Heart left ventricle (tissue), 16 donors: ENCODE data around the gene FNIP1. TPM values are rescaled to one million over a fixed set of nuclear protein-coding genes. Genes with fewer than 3 reads are reported as not detected.

ENCODE experiments used
- ATAC-seq, 4 donors: fragments of 200-7000 bp; cut with Tn5 transposase; one replicate each; pipeline ENCODE4 v1.9.1; 2020 to 2022; ENCODE audit warnings: moderate library complexity in 4 of 4, mild to moderate bottlenecking in 3 of 4, moderate number of reproducible peaks in 1 of 4
- DNase-seq, 5 donors: peaks; one replicate each; pipeline ENCODE4 v3.0.0-alpha.2; 2020
- H3K27ac ChIP-seq, 12 donors: fragments of 200-600 bp; sonication (generic) in 4 of 12; one replicate each; pipeline versions ENCODE4 v1.5.0 to v1.8.0; 2016 to 2022; ENCODE audit warnings: mild to moderate bottlenecking in 2 of 12
- H3K27me3 ChIP-seq, 9 donors: fragments of 200-600 bp; sonication (generic) in 2 of 9; one replicate each; pipeline versions ENCODE4 v1.5.1 to v1.8.0; 2016 to 2022; ENCODE audit warnings: mild to moderate bottlenecking in 3 of 9
- H3K36me3 ChIP-seq, 9 donors: fragments of 200-600 bp; sonication (generic) in 2 of 9; one replicate each; pipeline versions ENCODE4 v1.5.0 to v1.8.0; 2018 to 2022; ENCODE audit warnings: mild to moderate bottlenecking in 2 of 9
- H3K4me1 ChIP-seq, 12 donors: fragments of 200-600 bp; sonication (generic) in 4 of 12; one replicate each; pipeline versions ENCODE4 v1.5.0 to v1.8.0; 2016 to 2022; ENCODE audit warnings: mild to moderate bottlenecking in 3 of 12
- H3K4me3 ChIP-seq, 12 donors: fragments of 200-600 bp; sonication (generic) in 4 of 12; one replicate each; pipeline versions ENCODE4 v1.5.0 to v1.8.0; 2017 to 2022; ENCODE audit warnings: mild to moderate bottlenecking in 9 of 12, moderate library complexity in 4 of 12
- H3K9me3 ChIP-seq, 12 donors: fragments of 200-600 bp; sonication (generic) in 4 of 12; one replicate each; pipeline versions ENCODE4 v1.5.0 to v1.8.0; 2016 to 2022; ENCODE audit warnings: mild to moderate bottlenecking in 1 of 12
- CTCF ChIP-seq, 12 donors: fragments of 200-600 bp; sonication (generic) in 4 of 12; IDR thresholded peaks; one replicate each; pipeline versions ENCODE4 v1.5.0 to v1.8.0; 2018 to 2022; ENCODE audit warnings: antibody characterized with exemption in 12 of 12, mild to moderate bottlenecking in 5 of 12
- POLR2A ChIP-seq, 2 donors: fragments of 450-650 bp; IDR thresholded peaks; one replicate each; pipeline ENCODE4 v1.6.1; 2017; ENCODE audit warnings: antibody characterized with exemption in 2 of 2, mild to moderate bottlenecking in 2 of 2, moderate library complexity in 2 of 2
- WGBS, 4 donors: extraction: QIAGEN DNeasy Blood & Tissue Kit in 2 of 4; methylation state at CpG; one replicate each; pipeline versions ENCODE4 v1.1.5 to v1.1.7; 2013 to 2018; 5-methylcytosine and 5-hydroxymethylcytosine counted together
- intact Hi-C, 10 donors: fragments of 100-400 bp; cut with DNase I; formaldehyde crosslinking; loops; one replicate each; pipeline versions ENCODE4 v1.11.1 to v1.14.2; 2022
- polyA plus RNA-seq, 2 donors: library from polyadenylated mRNA; stranded (reverse); fragments of 200-250 nt; gene quantifications; one replicate each; pipeline ENCODE4 v1.2.3, GENCODE V29; 2013
- total RNA-seq, 9 donors: library from RNA; depleted of rRNA in 2 of 9; stranded (reverse); fragments of >200 nt in 2 of 9; fragmentation: NEBNext Ultra II Directional in 3 of 9; extraction: Animal tissue kit (Norgen Biotek cat#: 25700) in 3 of 9; gene quantifications; one replicate each; pipeline versions ENCODE4 v1.1.0 to v1.2.4, GENCODE V29; 2016 to 2023
- donor health status: ischemic (EF 13 %, LVEDD 7.1; RV severe dilation, severe dysfunction).
- donor health status: healthy with polysubstance abuse.
- donor health status: DM: no; HTN: yes; CAD: no.
- donor health status: DM: no; HTN: no; CAD: no.
- donor health status: ischemic (EF 25% LVEDD 6.9; RV normal size, moderate dysfunction).
- donor health status: ischemic (EF 25% LVEDD 5.7; RV mildly dilated, moderate dysfunction).
- donor health status: healthy.
- donor health status: DM: yes; HTN: yes; CAD: no.
- donor health status: ischemic (EF 35%, LVEDD 5.7; RV mildly dilated, moderate dysfunction).
- donor health status: nonischemic (EF 11% LVEDD 7.7; RV severe dilation, severe dysfunction).
- donor health status: DM: yes; HTN: yes; CAD: no.
- donor health status: PGD.
- donor health status: ischemic (EF 29% LVEDD 5.4; RV normal size, mild dysfunction).
- donor health status: nonischemic (EF 23%, LVEDD 6.1; RV moderate dilation, normal function).

The FNIP1 gene
- total and polyA plus RNA-seq, 11 donors = 5.6 to 41.3 (median 33.7) TPM

DNA sequence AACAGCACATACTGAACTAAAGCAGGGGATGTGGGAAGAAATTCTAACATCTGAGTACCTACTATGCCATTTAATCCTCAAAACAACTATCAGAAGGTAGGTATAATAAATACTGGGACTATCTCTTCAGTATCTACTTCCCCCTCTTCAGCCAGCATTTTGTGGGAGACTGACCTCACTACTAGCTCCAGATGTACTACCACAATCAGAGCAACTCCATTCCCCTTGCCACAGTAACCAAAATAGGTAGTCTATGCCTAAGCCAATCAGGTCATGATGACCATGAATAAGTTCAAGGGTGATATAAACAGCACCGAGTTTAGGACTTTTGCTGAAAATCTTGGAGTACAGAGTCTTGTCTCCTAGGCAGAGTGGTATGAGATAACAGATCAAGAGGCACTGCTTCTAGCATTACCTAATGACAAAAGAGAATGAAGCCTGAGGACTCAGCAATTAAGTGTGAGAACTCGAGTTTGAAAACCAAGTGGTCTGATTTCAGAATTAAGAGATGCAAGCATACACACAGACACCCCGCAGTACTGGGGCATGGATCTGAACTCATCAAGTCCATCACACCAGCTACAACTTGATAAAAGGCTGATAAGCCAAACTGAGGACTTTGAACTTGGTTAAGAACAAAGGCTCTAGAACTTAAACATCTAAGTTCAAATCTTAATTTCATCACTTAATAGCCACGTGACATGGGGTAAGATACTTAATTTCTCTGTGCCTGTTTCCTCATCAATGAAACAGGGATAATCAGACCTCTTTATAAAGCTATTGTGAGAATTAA lies 9.7 kb downstream of the FNIP1 start:
- peak; percentile 44 to 63 (median 53) for ATAC-seq
- H3K9me3 ChIP-seq = no peaks in the 10 kb centered on the region
- H3K4me3 ChIP-seq = no peak overlapping the region
- peaks cover 0 to 2% (median 0%) of the 10 kb centered on the region in 9 donors for H3K36me3 ChIP-seq
- WGBS, 4 donors = 54 to 69% (median 64%) methylated on average over 4 of the region's 4 CpGs
- peaks cover 0 to 77% (median 38%) of the 10 kb centered on the region in 12 donors for H3K4me1 ChIP-seq
- H3K27me3 ChIP-seq = no peaks in the 10 kb centered on the region
- no peak for DNase-seq
- intact Hi-C loops = no loop called here
- peak overlapping the region in 3 of 12 donors; percentile 11 to 45 (median 36) for H3K27ac ChIP-seq
- no peak for TF ChIP-seq POLR2A (IDR thresholded peaks at IDR 0.05)
- TF ChIP-seq CTCF (IDR thresholded peaks at IDR 0.05) = no peak

- no peak for TF ChIP-seq POLR2A (IDR thresholded peaks at IDR 0.05)
- no peak for TF ChIP-seq CTCF (IDR thresholded peaks at IDR 0.05)
- H3K36me3 ChIP-seq = peaks cover 0 to 7% (median 0%) of the 10 kb centered on the region in 9 donors
- H3K4me3 ChIP-seq = no peak overlapping the region
- no peaks in the 10 kb centered on the region for H3K27me3 ChIP-seq
- peak overlapping the region in 2 of 12 donors; percentile 11 to 36 for H3K27ac ChIP-seq
- H3K9me3 ChIP-seq = no peaks in the 10 kb centered on the region
- intact Hi-C loops = no loop called here
- 72 to 89% (median 81%) methylated on average over 1 of the region's 1 CpG for WGBS, 4 donors
- ATAC-seq (no peak), DNase-seq (no peak)
- H3K4me1 ChIP-seq = peaks cover 0 to 66% (median 32%) of the 10 kb centered on the region in 12 donors
These were observed 10.8 kb downstream of the FNIP1 start for GRCh38 chr5:131786036-131786435.

GRCh38 chr5:131783874-131784273 lies 12.9 kb downstream of the FNIP1 start:
- WGBS, 4 donors = 62 to 92% (median 74%) methylated on average over 1 of the region's 1 CpG

More at GRCh38 chr5:131783874-131784273, 12.9 kb downstream of the FNIP1 start:
- H3K4me3 ChIP-seq = no peak overlapping the region
- H3K27me3 ChIP-seq = no peaks in the 10 kb centered on the region
- no peak for TF ChIP-seq POLR2A (IDR thresholded peaks at IDR 0.05)
- TF ChIP-seq CTCF (IDR thresholded peaks at IDR 0.05) = no peak
- no peak overlapping the region for H3K27ac ChIP-seq
- no peaks in the 10 kb centered on the region for H3K9me3 ChIP-seq
- intact Hi-C loops = no loop called here
- H3K4me1 ChIP-seq = peaks cover 0 to 61% (median 28%) of the 10 kb centered on the region in 12 donors
- ATAC-seq = no peak
- no peak for DNase-seq
- H3K36me3 ChIP-seq = peaks cover 0 to 7% (median 0%) of the 10 kb centered on the region in 9 donors
